Cortex of kidney (tissue), 1 donor: ENCODE measurements around the gene SH3BGRL2.
"Not testable (repeated sequence)": the region's sequence is repeated elsewhere in the genome, so short reads cannot be mapped to it uniquely, and the experiment has no call there.

ENCODE experiments used
- DNase-seq: peaks from one replicate; lab custom pipeline; 2025; lab: John Stamatoyannopoulos, UW

The SH3BGRL2 gene

DNA sequence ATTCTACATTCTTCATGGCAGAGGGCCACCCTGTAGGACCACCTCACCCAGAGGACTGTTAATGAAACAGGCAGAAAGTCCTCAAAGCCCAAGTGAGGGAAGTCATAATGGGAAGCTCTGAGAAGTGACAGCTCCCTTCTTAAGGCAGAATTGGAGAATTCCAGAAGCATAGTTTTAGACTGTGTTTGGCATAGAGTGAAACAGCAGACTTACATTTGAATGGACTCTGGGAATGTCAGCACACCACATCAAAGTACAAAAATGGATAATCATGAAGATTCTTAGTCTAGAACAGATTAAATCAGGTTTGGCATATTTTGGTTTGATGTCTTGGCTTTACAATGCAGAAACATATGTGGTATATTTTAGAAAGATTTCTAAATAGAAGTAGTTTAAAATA lies 17.9 kb downstream of the SH3BGRL2 start:
- DNase-seq, result no peak

DNA sequence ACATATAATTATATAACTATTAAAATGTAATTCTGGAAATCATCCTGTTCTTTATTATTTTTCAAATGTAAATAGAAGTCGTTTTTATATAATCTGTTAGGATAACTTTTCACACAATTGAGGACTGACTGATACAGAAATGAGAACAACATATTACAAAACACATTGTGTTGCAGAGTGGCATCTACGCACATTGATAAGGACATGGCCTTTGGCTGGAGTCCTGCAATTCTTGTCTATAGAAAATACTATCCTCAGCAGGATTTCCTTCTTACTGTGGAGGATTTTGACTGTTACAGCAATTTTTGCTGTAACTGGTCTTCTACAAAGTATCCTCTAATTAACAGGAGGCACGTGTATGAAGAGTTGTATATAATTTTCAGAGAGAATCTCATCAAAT lies 19.8 kb downstream of the SH3BGRL2 start:
- no peak for DNase-seq

DNA sequence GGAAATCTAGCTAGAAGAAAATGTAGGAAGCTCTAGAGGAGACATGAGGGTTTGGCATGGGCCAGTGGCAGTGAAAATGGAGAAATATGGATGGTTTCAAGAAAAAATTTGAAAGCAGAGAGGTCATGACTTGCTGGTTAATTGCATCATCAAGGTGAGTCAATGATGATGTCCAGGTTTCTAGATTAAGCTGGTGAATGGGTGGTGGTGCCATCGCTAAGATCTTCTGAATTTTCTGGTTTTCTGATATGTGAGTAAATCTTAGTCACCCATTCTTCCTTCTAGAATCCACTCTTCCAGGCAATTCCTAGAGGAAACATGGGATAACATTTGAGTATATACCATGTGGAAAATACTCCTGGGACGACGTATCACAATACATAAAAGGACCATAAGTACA lies 25.0 kb downstream of the SH3BGRL2 start:
- no peak for DNase-seq

DNA sequence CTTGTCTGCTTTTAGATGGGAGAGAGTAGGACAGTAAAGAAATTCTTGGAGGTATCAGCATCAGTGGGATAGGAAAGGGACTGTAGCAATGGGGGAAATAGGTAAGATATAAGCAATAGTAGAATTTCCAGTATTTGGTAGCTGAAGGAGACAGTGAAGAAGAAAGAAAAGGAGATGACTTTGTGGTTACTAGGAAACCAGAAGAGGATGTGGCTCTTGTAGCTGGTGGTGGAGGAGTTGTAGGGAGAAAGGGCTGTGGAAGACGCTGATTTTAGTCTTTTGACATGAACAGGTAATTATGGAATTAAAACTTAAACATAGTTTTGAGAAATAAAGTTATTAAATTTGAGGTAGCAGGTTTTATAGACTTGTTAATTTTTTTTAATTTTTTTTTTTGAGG lies 26.1 kb downstream of the SH3BGRL2 start:
- no peak for DNase-seq

DNA sequence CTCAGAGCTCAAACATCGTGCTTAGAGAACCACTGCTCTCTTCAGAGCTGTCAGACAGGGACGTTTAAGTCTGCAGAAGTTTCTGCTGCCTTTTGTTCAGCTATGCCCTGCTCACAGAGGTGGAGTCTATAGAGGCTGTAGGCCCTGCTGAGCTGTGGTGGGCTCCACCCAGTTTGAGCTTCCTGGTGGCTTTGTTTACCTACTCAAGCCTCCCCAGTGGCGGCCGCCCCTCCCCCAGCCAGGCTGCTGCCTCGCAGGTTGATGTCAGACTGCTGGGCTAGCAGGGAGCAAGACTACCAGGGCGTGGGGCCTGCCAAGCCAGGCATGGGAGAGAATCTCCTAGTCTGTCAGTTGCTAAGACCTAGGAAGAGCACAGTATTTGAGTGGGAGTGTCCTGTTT lies 32.5 kb downstream of the SH3BGRL2 start:
- not testable (repeated sequence) for DNase-seq

DNA sequence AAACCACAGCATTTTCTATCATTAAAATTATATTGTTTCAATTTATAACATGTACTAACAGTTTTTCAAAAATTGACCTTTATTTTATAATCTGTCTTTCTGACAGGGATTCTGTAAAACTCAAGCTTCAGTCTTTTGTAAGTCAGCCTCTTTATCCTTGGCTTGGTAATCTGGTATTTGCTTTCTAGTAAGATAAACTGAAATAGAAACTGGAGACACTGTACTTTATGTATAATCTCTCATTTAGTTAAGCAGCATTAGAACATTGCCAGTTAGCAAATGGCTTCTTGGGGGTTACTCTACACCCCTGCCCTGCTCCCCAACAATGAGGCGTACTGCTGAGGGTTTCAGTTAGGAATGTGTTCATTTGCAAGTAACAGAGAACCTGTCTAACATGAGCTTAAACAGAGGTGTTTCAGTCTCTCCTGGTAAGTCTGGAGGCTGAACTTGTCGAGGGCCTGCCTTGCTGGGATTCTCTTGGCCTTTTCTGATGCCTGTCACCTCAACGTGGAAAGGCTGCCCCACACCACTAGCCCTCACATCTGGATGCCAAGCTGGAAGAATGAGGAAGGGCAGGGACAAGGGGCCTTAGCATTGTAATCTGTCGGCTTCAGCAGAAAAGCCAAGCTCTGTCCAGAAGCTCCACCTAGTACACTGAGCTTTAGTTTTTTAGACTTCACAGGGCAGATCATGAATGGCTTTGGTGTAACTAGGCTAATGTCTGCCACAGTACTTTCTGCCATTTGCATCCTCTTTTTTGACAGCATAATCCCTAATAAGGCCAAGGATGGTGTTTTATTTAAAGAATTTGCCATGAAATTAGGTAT lies 34.8 kb downstream of the SH3BGRL2 start:
- DNase-seq, result no peak

DNA sequence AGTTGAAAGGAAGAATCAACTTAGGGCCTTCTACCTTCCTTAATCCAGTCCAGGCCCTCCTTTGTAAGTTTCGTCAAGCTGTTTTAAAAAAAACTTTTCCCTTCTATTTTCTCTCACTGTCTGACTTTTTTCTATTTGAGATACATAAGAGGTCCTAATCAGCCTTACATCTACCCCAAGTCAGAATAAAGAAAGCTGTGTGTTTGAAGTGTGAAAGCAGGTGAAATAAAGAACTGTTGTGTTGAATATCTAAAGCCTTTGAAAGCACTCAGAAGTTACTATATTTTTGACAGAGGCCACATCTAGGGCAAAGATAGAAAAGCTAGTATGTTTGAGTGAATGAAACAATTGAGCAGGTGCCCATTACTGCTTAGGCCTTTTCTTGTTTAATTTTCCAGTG lies 35.5 kb downstream of the SH3BGRL2 start:
- no peak for DNase-seq

DNA sequence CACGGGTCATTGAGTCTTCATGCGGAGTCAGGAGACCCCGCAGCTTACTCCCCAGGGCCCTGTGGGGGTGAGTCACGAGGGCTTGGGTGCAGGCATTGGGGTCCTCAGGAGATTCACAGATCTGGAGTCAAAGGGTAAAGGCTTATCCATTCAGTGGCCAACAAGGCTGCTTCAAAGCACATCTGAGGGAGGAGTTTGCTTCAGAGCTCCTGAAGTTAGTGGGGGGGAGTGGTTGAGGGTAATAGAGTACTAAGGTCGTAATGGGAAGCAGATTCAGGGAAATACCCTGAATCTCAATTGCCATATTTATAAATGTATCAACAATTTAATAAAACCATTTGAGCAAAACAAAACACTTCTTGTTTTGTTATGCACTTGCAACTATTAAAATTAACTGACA lies 37.3 kb downstream of the SH3BGRL2 start:
- DNase-seq, result no peak

DNA sequence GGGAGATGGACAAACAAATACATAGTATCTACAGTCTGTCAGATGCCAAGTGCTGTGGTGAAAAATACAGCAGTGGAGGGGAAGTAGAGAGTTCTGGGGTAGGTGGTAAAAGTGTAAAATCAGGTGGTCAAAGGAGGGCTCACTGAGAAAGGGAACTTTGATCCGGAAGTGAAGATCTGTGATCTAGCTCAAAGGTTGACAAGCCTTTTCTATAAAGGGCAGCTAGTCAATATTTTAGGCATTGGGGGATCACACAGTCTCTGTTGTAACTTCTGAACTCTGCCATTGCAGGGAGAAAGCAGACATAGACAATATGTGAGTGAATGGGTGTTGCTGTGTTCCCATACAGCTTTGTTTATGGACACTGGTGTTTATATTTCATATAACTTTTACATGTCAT lies 38.6 kb downstream of the SH3BGRL2 start:
- no peak for DNase-seq

DNA sequence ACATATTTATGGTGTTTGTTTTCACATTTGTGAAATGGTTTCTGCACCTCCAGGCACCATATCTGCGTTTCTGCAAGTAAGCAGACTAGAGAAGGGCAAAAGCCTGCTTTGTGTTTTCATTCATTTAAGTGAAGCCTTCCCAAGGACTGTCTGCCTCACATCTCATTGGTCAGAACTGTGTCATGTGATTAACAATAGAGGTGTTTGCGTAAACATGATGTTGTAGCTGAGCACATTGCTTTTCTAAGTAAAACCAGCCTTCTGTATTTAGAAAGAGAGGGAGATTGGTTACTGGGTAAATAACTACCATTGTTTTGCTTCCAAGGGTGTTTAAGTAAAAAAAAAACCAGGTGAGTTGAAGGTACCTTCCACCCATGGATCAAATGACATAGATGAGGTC lies 39.7 kb downstream of the SH3BGRL2 start:
- DNase-seq, result no peak

DNA sequence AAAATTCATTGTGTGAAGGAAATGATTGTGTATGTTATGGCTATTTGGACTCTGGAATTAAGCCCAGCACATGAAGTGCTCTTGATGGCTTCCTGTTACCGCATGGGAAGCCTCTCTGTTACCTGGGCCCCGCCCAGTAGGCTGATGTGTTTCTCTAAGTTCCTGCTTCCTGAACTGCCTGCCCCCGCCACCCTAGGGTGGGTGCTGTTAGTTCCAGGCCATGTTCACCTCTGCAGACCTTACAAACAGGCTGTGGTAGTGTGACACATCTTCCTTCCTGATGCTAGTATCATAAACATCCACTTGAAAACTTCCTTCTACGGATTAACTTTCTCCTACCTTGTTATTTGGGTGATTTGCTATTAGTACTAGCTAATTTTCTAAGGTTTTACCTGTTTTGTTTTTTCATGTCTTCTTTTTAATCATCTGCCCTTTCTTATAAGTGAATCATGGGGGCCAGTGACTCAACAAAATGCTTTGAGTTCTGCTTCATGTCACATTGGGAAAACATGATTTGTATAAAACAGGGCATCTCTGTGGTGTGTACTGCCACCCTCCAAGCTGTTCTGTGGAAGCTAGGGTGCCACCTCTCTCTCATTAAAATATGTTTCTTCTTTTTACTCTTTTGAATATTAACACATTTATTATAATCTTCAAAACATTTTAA lies 40.6 kb downstream of the SH3BGRL2 start:
- no peak for DNase-seq

DNA sequence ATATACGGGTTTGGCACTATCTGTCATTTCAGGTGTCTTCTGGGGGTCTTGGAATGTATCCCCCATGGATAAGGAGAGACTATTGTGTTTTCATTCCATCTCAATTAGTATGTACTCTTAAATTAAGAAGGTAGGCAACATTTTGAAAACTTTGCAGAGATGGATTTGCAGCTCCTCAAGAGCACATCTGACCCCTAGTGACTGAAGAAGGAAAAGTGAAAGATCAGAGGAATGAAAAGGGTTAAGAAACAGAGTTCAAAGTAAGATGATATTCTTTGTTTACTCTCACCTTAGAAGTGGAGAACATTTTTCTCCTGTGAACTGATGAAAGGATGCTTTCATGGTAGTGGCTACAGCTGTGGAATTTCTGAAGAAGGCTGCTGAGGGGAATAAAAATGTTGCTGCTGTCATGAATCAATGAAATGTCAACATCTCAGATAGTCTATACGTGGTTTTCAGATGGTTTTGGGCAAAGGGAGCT lies 41.5 kb downstream of the SH3BGRL2 start:
- DNase-seq, result no peak

DNA sequence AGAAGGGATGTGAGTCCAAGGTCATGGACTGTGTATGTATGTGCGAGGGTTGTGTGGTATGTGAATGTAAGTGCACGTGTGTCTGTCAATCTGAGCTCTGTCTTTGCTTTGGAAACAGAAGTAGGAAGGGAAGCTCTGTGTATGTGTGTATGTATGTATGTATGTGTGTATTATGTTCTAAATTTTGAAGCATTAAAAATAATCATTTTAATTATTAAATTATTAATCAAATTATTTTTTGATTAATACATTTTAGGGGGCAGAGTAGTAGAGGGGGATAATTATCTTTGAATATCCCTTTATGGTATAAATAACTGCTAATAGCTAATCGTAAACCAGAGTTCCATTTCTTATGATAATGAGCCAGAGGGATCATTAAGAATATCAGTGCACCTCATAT lies 42.8 kb downstream of the SH3BGRL2 start:
- no peak for DNase-seq

DNA sequence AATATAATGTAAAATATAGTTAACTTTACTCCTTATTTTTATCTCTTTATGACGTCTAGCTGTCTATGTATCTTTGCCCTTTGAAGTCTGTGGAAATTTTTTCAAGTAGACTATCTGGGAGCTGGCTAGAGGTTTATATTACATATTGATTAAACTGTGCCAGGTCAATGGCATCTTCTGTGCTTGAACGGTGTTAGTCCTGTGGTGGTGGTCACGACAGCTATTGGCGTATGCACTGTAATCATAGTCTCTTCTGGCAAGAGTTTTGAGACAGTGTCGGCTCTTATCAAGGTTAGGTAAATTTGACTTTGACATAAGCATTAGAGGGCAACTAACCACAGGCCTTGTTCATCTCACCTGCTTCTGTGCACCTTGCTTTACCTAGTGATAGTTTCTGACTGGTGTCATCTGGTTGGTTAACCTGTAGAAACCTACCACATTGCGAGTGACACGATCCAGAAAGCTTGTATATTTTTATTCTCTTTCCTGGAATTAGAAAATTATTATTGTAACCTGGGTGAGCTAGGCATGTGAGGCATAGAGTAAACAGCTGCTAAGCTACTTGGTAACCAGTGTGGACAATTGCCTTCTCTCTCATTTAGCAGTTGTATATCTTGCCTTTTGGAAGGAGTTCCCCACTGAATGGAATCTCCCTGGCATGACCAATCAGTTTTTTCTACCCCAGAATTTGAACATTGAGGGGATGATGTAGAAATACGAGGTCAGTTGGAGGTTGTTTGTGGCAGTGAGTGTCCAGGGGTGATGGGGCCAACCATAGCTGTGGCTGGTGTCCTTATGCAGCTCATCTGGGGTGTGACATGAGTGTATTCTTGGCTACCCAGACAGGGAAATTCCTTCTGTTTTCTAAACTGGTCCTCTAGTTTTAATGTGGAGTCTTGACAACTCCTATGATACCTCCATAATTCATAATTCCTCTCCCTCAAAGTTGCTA lies 45.9 kb downstream of the SH3BGRL2 start:
- no peak for DNase-seq

DNA sequence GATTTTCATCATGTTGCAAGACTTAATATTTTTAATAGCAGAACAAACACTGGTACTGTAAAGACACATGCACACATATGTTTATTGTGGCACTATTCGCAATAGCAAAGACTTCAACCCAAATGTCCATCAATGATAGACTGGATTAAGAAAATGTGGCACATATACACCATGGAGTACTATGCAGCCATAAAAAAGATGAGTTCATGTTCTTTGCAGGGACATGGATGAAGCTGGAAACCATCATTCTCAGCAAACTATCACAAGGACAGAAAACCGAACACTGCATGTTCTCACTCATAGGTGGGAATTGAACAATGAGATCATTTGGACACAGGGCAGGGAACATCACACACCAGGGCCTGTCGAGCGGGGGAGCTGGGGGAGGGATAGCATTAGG lies 51.6 kb downstream of the SH3BGRL2 start:
- DNase-seq, result not testable (repeated sequence)

DNA sequence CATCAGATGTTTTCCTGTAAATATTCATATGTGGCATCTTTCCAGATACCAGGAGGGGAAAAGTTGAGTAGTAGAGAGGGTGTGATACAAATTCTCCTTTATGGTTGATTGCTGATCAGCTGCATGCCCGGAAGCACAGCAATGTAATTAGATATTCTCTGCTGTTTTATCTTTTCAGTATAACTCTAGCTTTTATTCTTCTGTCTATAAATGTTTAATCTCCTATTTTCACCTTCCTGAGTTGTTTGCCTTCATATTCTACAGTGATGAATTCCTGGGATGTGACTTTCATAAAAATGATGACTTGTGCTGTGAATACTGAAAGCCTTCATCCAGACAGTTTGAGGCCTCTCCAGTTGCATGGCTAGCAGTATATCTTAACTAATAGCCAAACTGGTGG lies 53.7 kb downstream of the SH3BGRL2 start:
- no peak for DNase-seq

DNA sequence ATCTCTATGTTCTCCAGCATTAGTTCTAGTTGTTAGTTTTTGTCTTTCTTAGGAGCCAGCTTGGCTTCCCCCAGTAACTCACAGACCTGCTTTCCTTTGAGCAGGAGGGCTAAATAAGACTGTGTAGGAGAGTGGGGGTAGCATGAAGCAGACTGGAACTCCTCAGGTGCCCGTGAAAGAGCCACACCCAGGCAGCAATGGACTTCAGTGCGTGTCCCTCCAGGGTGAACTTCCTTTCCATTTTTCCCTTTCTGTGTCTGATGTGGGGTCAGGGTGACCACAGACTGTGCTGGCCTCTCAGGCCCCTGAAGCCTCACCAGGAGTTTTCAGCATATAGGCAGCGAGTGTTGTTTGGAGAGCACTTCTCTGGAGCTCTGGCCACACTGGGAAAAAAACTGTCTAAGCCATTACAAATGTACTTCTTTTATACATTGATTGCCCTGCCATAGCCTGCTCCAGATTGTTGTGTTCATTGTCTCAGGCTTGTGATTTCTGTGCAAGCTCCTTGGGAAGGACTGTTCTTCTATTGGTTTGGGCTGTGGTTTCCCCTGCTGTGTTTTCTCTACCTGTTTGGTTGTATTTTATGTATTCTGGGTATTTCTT lies 55.7 kb downstream of the SH3BGRL2 start:
- DNase-seq, result no peak

DNA sequence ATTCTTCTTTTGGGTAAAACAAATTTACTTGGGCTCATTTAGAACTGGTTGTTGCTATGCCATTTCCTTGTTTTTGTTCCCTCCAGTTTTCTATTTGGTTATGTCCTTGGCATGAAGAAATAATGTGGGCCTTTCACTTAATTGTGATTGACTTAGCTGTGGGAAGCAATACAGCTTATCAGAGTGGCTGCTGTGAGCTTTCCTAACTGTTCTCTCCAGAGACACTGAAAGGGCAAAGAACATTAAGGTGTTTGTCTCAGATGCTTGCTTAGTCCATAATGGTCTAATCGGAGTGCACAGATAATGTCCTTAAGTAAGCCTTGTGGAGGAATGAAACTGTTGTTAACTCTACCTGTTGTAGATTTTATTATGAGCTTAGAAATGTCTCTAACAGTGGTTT lies 56.6 kb downstream of the SH3BGRL2 start:
- no peak for DNase-seq

DNA sequence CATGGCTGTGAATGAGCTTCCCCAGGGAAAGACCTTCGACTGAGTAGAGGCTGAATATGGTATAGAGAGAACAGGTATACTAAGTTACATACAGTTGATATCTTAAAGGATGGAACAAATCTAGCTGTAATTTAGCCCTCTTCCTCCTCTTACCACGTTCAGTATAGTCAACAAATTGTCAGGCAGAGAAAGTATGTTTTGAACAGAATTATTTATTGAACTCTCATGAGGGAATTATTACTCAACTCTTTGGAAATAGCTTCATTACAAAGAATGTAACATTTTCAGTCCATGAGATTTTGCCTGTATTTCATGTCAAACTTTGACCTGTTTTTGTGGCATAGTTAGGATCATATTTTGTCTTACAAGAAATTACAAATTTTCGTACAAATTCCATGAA lies 63.0 kb downstream of the SH3BGRL2 start:
- DNase-seq, result no peak

DNA sequence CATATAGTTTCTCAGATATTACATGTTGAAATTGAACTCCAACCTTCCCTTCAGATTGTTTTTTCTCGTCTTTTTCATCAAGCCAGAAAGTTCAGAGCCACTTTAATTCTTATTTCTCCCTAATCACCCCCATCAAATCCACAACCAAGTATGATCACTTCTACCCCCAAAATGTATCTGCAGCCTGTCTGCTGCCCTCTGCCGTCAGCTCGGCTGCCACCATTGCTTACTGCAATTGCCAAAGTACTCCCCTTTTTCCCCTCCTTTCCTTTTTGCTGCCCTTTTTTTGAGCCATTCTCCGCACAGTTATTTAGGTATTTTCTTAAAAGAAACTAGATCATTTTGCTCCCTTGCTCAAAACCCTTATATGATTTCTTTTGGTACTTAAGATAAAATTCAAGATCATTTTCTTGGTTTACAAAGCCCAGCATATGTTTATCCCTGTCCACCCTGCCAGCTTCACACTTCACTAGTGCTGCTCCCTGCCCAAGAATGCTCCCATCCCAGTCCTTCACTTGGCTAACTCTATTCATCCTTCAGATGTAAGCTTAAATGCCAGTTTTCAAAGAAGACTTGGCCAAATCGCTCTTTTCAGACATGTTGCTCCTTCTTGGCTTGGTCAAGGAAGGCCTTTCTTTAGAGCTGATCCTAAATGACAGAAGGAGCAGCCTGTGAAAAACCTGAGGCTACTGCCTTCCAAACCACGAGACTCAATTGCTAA lies 63.7 kb downstream of the SH3BGRL2 start:
- DNase-seq, result no peak

DNA sequence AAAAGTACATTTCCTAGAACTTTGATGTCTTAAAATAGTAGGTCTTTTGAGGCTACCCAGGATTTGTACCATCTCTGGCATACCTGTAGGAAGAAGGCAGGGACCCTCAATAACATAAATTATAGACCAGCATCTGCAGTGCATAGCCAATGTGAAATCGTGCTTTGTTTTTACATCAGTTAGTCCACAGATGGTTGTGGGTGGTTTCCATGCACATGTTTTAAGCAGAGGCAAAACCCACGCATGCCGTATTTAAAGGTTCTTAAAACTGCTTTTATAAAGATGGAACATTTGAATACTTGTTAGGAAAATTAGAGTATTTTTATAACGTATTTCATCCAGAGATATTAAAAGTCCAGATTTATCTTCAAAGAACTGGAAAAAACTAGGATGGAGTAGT lies 66.3 kb downstream of the SH3BGRL2 start:
- no peak for DNase-seq
